SH-SY5Y (cell line): ENCODE results near the gene EPB41L2.

ENCODE experiments used
- GATA2 ChIP-seq: IDR thresholded peaks from 2 replicates; pipeline ENCODE4 v1.6.1; 2011; ENCODE audit warnings: mild to moderate bottlenecking, low read depth, low read length
- GATA3 ChIP-seq: IDR thresholded peaks from 2 replicates; pipeline ENCODE4 v1.6.1; 2011; ENCODE audit warnings: low read depth, mild to moderate bottlenecking, low read length, moderate library complexity

- TF ChIP-seq GATA2 (no peak), GATA3 (no peak)
These were observed 135.7 kb downstream of the EPB41L2 start for GRCh38 chr6:130927305-130927704.
